Fibroblast of skin of left biceps (primary cell): ENCODE data around the gene MPP2.
"Not testable (repeated sequence)": the region's sequence is repeated elsewhere in the genome, so short reads cannot be mapped to it uniquely, and the experiment has no call there.

Experiments used
- DNase-seq, 2 experiments: peaks; one replicate each; pipeline ENCODE4 v3.0.0-alpha.2; 2013; ENCODE audit warnings: low read depth in 2 of 2

MPP2 gene, protein sequence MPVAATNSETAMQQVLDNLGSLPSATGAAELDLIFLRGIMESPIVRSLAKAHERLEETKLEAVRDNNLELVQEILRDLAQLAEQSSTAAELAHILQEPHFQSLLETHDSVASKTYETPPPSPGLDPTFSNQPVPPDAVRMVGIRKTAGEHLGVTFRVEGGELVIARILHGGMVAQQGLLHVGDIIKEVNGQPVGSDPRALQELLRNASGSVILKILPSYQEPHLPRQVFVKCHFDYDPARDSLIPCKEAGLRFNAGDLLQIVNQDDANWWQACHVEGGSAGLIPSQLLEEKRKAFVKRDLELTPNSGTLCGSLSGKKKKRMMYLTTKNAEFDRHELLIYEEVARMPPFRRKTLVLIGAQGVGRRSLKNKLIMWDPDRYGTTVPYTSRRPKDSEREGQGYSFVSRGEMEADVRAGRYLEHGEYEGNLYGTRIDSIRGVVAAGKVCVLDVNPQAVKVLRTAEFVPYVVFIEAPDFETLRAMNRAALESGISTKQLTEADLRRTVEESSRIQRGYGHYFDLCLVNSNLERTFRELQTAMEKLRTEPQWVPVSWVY

DNA sequence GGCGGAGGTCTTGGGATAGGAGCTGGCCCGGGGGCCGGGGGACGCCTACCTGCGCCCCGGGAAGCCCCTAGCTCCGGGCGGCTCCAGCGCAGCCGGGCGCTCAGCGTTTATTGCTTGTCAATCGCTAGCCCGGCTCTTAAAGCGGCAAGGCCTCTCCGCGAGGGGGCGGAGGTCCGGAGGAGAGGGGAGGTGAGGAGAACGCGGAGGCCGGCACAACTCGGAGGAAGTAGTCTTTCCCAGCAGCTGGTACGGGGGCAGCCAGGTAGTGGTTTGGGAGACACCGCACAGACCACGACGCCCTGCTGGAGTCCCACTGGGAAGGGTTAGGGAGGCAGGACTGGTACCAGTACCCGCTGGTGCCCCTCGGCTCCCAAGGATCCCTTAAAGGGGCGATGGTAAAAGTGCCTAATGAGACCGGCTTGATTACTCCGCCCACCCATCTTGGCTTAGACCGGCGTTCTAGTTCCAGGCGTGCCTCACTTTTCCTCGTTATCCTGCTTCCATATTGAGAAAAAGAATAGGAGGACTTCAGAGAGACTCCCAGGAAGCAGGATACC lies at the start of gene MPP2:
TSS of gene MPP2 (minus strand) at position 112 of the 557 bp plus-strand sequence. CDS start 3,076 bp downstream, outside the sequence.
- peak; percentile 19 to 34 for DNase-seq

DNA sequence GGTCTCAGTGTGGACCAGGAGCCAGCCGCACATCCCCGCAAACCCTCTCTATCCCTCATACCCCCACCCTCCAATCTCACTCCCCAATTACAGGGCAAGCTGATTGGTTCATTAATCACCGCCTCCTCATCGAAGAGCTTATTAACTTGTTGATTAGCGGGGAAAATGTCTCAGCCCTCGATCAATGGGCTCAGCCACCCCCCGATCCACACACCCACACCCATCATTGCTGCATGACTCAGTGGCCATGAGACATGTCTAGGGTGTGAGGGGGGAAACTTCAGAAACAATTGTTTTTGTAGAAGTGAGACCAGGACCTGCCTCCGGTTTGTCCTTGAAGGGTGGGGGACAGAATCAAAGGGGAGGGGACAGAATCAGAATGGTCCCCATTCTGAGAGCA lies 48.9 kb upstream of the MPP2 start:
- DNase-seq = no peak

DNA sequence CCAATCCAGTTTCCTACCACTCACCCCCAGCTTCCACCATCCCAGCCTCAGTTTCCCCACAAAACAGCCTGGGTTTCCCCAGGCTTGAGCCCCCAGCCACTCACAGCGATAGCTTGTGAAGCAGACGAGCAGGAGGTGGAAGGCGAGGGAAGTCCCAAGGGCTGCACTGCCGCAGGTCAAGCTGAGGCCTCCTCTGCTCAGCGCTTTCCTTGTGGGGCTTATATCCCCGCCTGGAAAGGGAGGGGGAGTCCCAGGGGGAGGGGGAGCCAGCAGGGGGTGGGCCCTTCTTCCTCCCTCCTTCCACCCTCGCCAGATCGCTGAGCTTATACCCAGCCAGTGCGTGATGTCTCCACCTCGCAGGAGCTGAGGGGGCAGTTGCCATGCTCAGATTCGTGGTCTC lies 46.4 kb upstream of the MPP2 start, which contains the start of gene PYY:
TSS of gene PYY (minus strand) at position 195 of the 400 bp plus-strand sequence. CDS start 457 bp downstream, outside the sequence.
- no peak for DNase-seq

DNA sequence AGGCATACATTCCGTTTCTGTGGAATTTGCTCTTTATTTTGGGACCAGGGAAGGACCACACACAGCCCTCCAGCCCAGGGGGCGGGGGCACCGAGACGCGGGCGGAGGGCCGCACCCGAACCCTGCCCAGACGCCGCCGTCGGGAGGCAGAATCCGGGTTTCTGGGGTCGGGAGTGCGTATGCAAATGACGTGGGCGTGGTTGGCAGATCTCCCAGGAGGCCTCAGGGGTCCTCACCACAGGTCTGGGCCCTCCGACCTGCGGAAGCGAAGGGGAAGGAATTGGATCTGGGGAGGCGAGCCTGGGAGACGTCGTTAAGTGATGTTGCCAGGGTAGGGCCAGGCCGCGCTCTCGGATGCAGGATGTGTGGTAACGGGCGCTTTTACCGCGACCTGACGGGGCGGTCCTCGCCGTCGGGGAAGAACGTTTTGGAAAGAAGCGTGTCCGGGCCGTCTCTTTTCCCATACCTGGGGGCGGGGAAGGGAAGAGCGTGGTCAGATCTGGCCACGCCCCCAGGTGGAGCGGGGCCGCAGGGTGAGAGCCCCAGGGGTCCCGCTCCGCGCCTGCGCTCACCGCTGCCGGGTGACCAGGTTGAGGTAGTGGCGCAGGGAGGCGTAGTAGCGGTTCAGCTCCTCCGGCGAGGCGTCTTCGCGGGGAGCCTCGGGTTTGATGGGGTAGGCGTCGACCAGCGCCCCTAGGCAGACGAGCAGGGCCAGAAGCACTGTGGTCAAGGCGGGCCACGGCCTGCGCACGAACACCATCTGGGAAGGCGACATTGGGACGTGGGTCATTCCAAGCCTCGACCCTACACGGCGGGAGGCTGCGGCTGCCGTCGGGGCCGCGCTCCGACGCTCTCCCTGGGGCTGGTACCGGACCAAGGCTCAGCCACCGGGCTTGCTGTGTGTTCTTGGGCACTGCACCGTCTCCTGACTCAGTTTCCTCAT lies 45.7 kb upstream of the MPP2 start:
- no peak for DNase-seq

DNA sequence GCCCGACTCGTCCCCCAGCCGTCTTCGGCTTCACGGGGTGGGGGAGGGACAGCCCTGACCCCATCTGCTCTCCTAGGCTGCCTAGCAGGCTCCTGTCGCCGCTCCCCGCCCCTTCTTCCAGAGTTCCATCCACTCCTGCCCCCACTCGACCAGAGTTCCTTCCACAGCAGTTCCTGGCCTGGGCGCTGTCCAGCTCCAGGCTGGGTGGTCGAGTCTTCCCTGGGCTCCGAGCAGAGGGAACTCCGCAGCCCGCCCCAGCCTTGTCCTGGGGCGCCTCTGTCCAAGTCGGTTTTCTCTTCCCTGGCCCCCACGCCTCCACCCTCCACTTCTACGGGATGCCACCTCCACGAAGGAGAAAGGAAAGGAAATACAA lies 45.0 kb upstream of the MPP2 start:
- DNase-seq = no peak

DNA sequence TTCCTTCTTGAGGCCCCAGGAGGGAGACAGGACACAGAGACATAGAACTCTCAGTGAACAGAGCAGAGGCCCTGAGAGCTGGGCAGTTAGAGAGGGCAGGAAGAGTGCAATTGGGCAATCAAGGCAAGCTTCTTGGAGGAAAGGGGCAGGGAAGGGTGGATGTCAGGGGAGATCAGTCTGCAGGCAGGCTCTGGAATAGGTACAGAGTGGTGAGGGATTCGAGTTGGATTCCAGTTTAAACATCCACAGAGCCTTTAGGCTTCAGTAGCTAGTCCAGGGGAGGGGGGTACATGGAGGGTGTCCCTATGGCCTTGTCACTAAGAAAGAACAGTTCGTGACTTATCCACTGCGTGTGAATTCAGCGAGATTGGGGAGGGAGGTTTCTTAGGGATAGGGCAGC lies 44.4 kb upstream of the MPP2 start:
- no peak for DNase-seq

DNA sequence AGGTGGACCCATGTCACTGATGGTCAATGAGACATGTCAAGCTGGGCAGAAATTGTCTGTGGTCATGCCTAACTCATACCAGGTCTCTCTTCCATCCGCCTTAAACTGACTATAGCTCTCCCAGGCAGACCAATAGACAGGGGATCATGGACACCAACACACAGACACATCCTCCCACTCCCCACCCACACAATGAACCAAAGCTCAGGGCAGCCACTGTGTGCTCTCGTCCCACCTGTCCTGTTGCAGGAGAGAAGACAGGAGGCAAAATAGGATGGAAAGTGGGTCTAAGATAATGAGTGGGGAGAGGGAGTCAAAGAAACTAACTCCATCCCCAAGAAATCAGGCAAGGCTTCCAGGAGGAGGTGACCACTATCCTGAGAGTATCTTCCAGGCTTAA lies 43.2 kb upstream of the MPP2 start:
- no peak for DNase-seq

DNA sequence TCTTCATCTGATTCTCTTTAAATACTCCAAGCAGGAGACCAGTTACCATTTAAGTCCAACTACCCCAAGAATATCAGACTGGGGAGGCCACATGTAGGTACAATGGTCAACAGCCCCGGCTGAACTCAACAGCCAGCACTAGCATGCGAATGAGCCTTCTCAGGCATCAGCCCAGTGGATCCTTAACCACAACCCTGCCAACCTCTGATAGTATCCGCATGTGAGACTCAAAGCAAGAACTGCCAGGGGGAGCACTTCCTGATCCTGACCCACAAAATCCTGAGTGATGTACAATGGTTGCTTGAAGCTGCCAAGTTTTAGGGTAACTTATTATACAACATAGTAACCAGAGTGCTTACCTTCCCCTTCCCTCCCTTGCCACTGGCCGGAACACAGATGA lies 42.4 kb upstream of the MPP2 start:
- no peak for DNase-seq

DNA sequence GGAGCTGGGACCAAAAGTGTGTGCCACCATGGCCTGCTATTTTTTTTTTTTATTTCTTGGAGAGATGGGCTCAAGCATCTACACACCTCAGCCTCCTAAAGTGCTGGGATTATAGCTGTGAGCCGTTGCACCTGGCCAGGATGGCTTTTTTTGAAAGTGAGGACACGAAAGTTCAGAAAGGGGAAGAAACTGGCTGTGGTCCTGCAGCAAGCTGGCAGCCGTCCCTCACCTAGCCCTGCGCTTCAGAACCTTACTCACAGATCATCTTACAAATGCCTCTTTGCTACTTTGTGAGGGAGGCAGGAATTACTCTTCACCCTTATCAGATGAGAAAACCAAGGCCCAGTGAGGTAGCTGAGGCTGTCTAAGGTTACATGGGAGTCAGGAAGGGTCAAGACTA lies 39.4 kb upstream of the MPP2 start:
- no peak for DNase-seq

DNA sequence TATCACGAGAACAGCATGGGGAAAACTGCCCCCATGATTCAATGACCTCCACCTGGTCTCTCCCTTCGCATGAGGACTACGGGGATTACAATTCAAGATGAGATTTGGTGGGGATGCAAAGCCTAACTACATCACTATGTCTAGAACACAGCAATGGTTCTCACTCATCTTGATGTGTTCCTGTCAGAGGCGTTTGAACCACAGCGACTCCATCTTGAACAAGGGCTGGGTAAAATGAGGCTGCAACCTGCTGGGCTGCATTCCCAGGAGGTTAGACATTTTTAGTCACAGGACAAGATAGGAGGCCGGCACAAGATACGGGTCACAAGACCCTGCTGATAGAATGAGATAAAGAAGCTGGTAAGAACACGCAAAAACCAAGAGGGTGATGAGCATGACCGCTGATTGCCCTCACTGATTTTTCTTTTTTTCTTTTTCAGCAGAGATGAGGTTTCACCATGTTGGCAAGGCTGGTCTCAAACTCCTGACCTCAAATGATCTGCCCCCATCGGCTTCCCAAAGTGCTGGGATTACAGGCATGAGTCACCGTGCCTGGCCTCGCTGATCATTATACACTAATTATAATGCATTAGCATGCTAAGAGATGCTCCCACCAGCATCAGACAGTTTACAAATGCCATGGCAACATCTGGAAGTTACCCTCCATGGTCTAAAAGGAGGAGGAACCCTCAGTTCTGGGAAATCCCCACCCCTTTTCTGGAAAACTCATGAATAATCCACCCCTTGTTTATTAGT lies 37.9 kb upstream of the MPP2 start:
- peak; percentile 27 to 45 for DNase-seq

DNA sequence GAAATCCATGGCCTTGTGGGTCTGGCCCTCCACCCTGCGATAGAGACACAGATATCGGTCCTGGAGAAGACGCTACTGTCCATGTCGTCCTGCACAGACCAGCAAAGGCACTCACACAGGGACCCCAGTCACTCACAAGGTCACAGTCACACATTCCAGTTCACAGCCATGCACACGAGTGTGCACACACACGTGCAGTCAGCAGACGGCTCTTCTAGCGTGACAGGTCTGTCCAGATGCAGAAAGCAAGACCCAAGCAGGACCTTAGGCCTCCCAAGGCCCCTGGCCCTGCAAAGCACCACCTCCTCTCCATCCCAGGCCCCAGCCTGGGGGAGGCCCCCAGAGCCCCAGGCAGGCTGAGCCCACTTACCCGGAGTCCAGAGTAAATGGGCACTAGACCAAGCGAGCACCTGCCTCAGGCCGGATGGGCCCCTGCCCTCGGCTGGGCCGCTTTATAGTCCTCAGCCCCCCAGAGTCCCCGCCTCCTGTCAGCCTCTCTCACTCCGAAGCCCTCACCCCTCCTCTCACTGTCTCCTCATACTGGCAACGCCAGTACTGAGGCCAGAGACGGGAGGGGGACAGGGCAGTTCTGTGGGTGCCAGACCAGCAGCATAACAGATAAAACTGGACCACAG lies 34.8 kb upstream of the MPP2 start, which contains the start of gene PPY:
TSS of gene PPY (minus strand) at position 426 of the 635 bp plus-strand sequence. CDS start 822 bp downstream, outside the sequence.
- no peak for DNase-seq

DNA sequence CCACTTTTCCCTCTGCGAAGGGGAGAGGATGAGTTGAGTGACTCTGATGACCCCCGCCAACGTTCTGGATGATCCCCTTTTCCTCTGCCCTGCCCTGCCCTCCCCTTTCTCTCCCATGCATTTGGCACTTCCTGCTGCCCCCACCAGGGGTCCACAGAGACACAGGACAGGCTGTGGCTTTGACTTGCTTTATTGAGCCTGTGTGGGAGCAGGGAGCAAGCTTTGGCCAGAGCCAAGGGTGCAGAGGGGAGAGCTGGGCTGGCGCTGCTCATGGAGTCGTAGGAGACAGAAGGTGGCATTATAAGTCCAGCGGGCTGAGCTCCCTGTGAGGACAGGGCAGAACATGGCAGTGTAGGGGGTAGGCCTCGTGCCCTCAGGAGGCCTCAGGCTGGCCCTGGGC lies 33.3 kb upstream of the MPP2 start:
- no peak for DNase-seq

DNA sequence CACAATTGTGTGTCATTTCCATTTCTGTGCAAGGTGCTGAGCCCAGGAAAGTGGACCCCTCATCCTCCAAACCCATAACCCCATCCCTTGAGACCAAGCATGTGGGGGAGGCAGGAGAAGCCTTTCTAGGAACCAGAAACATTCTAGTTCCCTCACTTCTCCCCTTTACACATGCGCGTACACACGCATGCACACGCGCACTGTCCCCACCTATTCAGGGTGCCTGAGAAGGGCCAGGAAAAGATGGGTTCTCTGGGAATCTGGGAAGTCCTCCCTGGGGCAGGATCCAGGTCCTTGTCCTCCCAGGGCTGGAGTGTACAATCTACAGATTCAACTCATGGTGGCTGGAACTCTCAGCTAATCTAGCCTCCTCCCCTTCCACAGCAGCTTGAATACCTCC lies 32.5 kb upstream of the MPP2 start:
- no peak for DNase-seq

DNA sequence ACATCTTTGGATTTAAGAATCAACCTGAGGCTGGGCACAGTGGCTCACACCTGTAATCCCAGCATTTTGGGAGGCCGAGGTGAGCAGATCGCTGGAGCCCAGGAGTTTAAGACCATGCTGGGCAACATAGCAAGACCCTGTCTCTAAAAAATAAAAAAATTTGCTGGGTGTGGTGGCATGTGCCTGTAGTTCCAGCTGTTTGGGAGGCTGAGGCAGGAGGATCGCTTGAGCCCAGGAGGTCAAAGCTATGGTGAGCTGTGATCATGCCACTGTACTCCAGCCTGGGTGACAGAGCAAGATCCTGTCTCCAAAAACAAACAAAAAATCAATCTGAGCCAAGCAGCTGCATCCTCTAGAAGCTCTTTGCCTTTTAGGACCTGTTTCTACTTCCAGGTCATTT lies 32.1 kb upstream of the MPP2 start:
- not testable (repeated sequence) for DNase-seq

DNA sequence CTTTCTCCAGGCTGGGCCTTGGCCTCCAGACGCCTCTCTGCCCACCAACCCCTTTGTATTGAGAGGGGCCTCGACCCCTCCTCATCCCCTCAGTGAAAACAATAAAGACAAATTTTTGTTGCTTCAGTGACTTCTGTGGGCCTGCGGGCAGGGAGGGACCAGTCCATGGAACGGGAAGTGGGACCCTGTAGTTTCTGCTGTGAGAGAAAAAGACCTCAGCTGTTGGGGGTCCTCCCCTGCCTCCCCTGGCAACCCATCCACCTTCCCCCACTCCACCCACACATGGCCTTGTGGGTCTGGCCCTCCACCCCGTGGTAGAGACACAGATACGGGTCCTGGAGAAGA lies 31.5 kb upstream of the MPP2 start:
- DNase-seq = no peak

DNA sequence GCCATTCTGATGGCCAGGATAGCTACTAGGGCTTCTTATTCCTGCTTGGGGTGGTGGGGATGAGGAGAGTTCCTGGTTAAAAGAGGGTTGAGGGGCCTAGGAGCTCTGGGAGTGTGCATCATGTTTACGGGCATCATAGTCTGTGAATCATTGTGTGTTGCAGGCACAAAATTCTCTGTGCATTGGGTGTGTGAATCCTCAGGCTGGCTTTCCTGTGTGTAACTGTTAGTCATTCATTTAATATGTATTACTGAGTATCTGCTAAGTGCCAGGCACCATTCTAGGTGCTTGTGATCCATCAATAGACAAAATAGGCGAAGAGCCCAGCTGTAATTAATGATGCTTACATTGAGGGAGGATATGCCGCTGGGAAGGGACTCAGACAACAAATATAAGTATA lies 29.1 kb upstream of the MPP2 start:
- DNase-seq = no peak

DNA sequence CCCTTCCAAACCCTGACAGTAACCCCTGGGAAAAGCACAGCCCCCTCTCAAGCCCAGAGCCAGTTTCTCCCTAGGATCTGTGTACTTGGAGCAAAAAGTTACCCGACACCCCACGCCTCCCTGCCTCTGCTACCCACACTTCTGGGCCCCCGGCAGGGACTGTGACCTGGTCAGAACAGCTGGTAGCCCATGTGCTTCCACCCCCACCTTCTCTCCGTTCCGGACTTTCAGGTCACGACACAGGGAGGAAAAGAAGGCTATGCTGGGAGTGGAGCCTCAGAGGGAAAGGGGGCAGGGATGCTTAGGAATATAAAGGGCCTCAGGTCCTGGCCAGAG lies 28.6 kb upstream of the MPP2 start:
- no peak for DNase-seq

DNA sequence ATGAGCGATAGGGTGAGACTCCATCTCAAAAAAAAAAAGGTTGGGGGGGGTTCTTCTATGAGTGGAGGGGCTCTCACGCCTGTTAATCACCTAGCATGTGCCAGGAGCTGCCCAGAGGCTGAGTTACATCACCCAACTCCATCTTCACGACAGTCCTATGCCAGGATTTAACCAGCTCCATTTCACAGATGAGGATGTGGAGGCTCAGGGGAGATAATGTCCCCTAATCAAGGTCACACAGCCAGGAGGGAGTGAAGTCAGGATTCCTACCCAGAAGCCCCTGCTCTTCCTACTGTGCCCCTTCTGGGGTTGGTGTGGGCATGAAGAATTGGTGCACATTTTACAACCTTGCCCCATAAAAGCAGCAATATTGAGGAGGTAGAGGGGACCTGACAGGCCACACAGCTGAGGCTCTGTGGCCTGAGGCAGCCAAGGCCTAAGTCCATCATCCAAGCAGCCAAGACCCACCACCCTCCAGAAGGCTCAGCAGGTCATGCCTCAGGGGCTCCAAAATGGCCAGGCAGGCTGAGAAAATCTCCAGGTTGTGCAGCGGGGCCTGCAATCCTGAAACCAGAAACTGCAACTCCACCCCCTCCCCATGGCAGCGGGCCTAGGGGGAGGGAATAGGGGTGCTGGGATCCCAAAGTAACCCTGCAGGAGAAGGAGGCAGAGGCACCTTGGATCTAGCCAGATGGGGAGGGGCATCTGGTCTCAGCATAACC lies 28.0 kb upstream of the MPP2 start:
- DNase-seq = no peak

DNA sequence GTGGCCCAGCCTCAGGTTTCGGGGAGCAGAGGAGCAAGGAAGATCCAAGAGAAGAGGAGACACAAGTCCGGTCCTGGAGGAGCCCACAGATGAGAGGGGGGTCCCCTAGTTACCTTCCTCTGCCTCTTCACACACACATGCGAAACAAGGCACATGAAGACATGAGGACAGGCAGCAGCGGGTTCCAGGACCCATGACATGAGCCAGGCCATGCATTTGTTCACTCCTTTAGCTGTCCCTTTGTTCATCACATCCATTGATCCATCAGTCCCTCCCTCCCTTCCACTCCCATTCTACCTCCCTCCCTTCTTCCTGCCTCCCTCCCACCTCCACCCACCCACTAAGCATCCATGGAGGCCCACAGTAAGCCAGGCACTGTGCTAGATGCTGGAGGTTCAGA lies 25.6 kb upstream of the MPP2 start:
- DNase-seq = no peak

DNA sequence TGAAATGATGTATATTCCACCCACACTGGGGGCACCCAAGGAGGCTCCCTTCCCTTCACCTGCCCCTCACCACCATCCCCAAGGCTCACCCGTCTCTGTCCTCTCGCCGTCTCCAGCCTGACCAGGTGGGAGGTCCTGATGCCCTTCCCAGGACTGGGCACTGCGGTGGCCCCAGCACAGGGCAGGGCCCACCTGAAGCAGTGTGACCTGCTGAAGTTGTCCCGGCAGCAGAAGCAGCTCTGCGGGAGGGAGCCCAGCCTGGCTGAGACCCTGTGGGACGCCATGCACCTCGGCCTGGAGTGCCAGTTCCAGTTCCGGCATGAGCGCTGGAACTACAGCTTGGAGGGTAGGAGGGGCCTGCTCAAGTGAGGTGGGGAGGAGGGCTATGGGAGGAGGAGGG lies 25.0 kb upstream of the MPP2 start:
- DNase-seq = no peak
